IPS DF 19.7 (cell line): ENCODE results near the gene ASB13.

Experiments
- DNase-seq: peaks from one replicate; pipeline ENCODE4 v3.0.0-alpha.2; 2013; ENCODE audit warnings: low read depth, low spot score

ASB13 gene

GRCh38 chr10:5670662-5671375 lies 4.4 kb upstream of the ASB13 start:
- no peak for DNase-seq

DNA sequence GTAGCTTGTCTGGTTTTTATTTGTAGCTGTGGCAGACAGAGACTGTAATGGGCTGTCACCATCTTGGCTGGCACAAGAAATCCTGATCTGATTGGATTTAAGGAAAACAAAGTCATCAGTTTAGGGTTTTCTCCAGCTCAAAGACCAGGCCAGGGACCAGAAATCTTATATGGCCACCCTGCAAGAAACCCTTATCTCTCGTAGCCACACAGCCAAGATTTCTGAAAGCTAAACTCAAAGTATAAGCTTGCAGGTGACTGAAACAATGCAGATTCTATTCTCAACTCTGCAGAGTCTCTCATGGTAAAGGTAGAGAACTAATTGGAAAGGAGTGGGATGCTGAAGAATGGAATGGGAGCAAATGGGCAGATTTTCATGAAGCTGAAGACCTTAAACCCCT lies 3.2 kb upstream of the ASB13 start:
- DNase-seq = no peak

DNA sequence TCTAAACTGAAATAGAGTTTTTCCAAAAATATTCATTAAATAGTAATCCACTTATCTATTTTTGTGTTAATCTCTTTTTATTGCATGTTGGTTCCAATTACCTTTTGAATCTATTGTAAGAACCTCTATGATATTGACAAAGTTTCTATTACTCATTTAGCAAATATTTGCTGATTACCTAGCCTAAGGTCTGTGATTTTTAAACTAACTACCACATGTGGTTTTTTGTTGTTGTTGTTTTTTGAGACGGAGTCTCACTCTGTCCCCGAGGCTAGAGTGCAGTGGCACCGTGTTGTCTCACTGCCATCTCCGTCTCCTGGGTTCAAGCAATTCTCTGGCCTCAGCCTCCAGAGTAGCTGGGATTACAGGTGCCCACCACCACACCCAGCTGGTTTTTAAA lies 2.0 kb upstream of the ASB13 start:
- DNase-seq = no peak

- DNase-seq = no peak
These were observed 641 bp upstream of the ASB13 start for GRCh38 chr10:5666841-5667630.

DNA sequence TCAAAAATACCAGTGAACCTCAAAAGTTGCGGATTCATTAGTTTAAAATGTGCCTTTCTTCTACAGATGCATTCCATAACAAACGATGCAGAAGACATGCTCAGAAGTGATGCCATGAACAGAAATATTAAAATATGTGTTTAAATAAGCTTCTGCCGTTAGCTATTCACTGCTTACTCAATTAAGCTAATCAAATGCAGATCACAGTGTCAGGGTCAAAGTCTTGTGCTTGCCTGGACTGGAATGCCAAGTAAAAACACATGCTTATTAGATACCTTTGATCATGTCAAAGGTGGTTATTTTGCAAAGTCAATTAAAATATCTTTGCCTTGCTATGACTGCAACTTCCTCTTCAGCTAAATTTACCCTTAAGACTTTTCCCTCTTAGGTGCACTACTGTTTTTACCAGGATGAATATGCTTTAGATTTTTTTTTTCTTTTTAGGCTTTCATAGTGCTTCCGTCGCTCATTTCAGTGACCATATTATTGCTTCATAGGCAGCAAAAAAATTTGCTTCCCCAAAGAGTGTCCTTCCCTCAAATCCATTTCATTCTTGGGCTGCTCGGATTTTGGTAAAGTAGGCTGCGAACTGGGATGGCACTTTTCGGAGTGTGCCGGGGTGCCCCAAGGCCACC lies 905 bp downstream of the ASB13 start:
- no peak for DNase-seq

DNA sequence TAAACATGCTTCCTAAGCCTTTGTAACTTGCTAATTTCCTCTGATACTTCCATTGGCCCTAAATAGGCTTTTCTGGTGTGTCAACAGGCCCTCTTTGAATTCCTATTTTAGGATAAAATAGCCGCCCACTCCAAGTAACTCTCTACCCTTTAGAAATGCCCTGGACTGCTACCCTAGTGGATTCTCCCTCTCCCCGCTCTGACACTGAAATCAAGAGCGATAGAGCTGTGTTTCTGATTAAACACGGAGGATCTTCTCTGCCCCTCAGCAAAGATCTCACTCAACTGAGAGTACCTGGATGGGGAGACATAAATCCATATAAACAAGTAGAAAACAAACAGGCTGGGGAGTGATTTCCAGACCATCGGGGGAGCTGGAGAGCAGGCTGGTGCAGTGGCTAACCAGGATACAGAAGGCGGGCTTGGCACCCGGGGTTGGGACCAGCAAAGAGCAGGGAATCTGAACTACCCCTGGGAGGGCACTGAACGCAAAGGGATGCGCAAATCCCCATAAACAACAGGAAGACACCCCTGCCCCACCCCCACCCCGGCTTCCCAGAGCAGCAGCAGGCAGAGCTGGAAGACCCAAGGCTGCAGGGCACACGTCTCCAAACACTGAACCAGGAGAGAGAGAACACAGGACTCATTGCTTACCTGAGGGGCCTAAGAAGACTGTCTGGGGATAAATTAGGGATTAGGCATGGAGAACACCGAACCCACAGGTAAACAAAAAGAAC lies 2.5 kb downstream of the ASB13 start:
- no peak for DNase-seq

- no peak for DNase-seq
These were observed 3.5 kb downstream of the ASB13 start for GRCh38 chr10:5662708-5663579.

DNA sequence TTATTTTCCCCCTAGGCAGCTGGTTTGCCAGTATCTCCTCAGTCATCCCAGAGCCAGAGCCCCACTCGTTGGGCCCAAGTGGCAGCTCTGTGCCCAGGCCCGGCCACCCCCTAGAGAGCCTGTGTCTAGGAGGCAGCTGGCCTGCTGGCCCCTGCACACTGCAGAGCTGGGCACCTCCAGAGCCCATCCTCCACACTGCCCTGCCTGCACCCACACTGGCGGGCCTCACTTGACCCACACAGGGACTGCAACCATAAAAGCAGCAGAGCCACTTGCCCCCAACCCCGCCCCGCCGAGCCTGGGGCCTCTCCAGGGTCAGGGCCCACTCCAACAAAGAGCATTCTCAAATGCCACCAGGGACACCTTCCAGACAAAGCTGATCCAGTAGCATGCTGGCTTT lies 5.4 kb downstream of the ASB13 start:
- no peak for DNase-seq

DNA sequence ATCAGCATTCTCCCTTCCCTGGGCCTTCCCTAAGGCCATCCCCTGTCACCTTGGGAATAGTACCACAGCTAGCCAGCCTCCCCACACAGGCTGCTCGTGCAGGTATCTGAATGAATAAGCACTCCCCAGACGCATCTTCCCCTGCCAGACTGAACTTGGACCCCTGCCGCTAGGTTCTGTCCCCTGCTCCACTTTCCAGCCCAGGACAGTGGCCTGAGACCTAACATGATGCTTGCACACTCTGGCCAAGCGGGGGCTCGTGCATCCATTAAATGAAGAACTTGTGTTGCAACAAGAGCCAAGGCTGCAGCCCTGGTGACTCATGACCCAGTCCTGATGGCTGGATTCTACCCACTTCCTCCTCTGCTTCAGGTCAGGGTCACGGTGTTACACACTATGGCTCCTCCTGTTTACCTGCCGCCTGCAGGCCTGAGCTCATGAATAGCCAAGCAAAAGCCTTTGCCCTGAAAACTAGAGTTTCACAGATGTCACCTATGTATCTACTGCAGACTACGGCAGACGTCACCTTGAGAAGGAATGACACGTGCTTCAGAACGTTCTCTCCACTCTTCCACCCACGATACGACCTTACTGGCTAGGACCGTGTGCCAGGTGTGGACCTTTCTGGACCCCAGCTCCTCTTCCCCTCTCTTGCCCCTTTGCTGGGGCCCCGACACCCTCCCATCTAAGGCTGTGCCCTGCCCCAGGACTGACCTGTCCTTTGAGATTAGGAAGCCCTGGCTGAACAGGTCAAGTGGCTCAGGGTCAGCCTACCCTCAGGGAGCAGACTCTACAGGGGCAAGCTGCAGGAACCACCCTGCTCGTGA lies 6.5 kb downstream of the ASB13 start:
- DNase-seq = no peak

- no peak for DNase-seq
These were observed 7.3 kb downstream of the ASB13 start for GRCh38 chr10:5658871-5659618.

DNA sequence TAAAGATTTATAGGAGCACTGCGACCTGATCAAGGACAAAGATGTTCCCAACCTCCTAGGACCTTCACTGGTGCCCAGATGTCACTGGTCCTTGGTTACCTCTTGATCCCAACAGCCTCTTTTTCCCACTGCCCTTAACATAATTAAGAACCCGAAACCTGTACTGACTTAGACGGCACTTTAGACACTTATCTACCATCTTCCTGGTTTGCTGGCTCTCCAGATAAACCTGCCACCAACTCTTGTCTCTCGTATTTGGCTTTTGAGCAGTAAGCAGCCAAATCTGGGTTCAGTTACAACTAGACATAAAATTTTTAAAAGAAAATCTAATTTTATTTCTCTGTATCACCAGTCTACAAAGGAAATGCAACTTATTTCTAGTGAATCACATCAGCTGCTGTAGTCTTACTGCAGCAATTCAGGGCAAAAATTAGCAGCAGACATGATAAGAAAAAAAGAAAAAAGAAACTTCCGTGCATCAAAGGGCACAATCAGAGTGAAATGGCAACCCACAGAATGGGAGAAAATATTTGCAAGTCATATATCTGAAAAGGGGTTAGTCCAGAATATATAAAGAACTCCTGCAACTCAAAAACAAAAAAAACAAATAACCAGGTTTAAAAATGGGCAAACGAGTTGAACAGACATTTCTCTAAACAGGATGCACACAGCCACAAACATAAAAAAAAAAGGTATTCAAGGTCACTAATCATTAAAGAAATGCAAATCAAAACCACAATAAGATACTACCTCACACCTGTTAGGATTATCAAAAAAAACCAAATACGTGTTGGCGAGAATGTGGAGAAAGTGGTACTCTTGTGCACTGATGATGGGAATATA lies 9.4 kb downstream of the ASB13 start:
- no peak for DNase-seq

DNA sequence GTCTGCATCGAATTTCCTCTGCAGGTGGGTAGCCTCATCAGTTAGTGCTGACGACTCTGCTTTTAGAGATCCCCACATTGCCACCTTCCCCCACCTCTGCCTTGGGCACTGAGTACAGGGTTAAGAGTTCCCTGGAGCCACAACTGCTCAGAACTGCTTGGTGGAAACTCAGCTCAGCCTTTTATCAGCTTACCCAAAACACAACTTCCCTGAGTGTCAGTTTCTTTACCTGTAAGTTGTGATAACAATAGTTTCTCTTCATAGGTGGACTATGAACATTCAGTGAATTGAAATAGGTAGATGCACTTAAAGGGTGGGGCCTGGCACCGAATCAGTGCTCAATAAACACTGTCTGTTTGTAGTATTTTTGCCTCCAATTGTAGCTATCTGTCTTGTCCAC lies 11.3 kb downstream of the ASB13 start:
- no peak for DNase-seq

DNA sequence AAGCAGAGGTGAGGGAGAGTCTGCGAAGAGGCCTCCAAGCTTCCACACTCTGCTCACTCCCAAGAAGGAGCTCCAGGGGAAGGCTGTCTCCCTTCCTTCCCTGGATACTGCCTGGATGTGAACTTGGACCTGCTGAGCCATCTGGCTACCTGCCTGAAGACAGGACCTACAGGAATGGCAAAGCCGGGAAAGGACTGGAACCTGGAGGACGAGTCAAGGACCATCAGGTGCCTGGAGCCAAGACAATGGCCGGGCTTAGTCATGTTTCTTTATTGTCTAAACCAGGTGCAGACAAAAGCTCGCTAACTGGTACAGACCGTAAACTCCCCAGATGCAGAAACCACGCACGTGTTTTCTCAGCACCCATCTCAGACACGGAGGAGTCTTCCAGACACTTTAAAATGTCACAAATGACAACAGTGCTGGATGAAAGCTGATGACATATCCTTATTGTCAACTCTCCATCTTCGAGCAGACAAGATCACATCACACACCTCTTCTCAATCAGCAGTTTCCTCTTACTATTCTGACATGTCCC lies 12.1 kb downstream of the ASB13 start:
- DNase-seq = no peak

- DNase-seq = no peak
These were observed 13.6 kb downstream of the ASB13 start for GRCh38 chr10:5652746-5653145.

GRCh38 chr10:5651388-5651764 lies 15.0 kb downstream of the ASB13 start:
- DNase-seq = no peak

DNA sequence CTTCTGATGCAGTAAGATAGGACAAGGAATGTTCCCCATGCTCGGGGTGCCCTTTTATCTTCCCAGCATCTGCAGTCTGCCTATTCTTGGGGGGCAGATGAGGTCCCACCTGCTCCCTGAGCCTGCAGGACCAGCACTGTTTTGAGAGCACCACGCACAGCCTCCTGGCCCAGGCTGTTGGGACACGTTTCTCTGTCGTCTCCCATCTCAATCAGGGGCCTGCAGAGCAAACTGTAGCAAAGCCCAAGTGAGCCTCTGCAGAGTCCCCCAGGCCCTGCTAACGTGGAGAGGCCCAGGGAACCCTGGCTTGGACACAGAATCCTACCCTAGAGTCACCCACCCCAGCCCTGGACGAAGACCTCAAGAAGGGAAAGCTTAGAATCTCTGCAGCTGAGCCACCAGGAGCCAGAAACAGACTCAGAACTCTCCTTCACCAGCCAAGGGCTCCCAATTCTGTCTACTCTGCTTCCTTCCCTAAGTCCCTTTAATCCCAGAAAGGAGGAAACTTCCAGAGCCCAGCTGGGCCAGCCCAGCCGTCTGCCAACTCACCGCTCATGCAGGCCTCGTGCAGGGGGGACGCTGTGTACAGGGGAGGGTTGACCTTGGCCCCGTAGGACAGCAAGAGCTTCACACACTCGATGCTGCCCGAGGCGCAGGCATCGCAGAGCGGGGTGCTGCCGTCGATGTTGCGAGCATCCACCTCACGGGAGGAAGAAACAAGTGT lies 15.6 kb downstream of the ASB13 start:
- no peak for DNase-seq

DNA sequence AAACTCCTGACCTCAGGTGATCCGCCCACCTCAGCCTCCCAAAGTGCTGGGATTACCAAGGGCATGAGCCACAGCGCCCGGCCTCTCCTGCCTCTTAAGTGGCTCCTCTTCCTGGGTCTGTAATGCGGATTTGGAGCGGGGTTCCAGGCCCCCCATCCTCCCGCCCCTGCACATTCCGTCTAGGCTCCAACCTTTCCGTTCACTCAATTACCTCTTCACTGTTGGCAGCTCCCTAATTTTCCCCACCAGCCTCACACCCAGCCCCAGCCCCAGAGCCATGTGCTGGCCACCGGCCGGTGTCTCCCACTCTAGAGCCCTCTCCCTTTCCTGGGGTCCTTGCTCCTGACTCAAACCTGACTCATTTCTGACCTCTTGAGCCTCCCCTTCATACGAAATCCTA lies 16.6 kb downstream of the ASB13 start:
- no peak for DNase-seq
